Stimulated activated CD8-positive, alpha-beta memory T cell treated with anti-CD3 and anti-CD28 coated beads, Interleukin-12 subunit alpha, Interleukin-12 subunit beta, amount 100 ng/mL, for 4 hours (primary cell): ENCODE results near the gene ERMARD.
A peak's percentile ranks its signal among the peaks of the same experiment; 100 is the strongest.

ENCODE experiments used
- DNase-seq: peaks from one replicate; pipeline ENCODE4 v3.0.0-alpha.2; 2020; ENCODE audit warnings: low read depth

ERMARD gene

DNA sequence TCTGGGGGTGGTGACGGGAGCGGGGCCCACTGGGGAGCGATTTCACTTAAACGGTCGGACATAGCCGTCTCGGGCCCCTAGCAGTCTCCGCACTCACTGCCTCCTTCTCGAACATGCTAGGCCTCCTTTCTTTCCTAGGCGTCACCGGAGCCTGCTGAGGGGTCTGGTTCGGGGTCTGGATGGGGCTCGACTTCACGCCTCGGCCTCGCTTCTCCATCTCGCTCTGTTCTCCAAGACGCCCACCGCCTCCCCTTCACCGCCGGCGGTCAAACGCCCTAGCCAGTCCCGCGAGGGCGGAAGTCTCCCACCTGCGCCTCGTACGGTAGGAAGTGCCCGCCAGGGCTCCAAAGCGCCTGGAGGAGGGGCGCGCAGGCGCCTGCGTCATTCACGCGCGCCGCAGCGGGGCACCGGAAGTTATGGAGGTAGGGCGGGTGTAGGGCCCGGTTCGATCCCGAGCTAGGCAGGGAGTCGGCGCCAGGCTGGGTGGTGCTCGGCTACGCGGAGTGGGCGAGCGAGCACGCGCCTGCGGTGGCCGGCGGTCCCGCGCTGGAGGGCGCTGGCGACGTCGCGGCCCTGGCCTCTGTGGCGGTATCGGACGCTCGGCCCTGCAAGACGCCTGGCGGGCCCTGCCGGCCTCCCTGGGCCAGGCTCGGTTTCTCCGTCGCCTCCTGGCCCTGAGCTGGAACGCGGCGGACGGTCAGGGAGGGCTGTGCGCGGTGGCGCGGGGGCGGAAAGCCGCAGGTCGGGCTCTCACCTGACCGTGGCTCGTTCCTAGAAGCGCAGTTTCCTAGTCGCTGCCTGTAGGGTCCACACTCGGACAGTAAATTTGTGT, at the start of gene ERMARD, which contains the start of gene DYNLT2:
Gene ERMARD (plus strand): TSS at position 381 of the 832 bp plus-strand sequence. CDS start 36 bp downstream, at position 417.
Gene DYNLT2 (minus strand): TSS at position 331 of the 832 bp plus-strand sequence. CDS start 114 bp downstream, at position 217.
- DNase-seq: peak; percentile 94

DNA sequence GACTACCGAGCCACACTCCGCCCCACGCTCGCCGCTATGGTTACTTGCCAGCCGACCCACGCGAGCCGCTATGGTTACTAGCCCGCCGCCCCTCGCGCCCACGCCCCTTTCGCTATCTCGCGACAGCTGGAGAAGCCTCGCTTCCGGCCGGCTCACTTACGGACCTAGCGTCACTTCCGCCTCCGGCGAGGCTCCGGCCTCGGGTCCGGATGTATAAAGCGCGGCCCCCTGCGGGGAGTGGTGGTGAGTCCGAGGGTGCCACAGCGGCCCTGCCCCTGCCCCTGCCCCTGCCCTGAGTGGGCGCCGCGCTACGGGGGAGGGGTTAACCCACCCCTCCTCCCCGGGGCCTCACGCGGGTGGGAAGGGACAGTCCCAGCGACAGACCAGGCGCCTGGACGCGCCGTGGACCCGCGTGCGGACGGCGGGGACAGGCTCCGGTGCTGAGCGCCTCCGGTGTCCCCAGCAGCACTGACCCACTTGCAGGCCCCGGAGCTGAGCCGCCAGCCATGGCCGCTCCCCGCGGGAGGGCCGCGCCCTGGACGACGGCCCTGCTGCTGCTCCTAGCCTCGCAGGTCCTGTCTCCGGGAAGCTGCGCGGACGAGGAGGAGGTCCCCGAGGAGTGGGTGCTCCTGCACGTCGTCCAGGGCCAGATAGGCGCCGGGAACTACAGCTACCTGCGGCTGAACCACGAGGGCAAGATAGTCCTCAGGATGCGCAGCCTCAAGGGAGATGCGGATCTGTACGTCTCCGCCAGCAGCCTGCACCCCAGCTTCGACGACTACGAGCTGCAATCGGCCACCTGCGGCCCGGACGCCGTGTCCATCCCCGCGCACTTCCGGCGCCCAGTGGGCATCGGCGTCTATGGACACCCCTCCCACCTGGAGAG, 49.2 kb upstream of the ERMARD start, which contains the start of the genes C6orf120 and WDR27:
Gene C6orf120 (plus strand): TSS at position 173 of the 886 bp plus-strand sequence. CDS start 334 bp downstream, at position 507.
Gene WDR27 (minus strand): TSS at position 76 of the 886 bp plus-strand sequence. CDS start 13,024 bp downstream, outside the sequence.
- peak; percentile 98 for DNase-seq

GRCh38 chr6:169702840-169703246, 48.6 kb upstream of the ERMARD start:
- DNase-seq: no peak

GRCh38 chr6:169707772-169708171, 43.6 kb upstream of the ERMARD start:
- no peak for DNase-seq

DNA sequence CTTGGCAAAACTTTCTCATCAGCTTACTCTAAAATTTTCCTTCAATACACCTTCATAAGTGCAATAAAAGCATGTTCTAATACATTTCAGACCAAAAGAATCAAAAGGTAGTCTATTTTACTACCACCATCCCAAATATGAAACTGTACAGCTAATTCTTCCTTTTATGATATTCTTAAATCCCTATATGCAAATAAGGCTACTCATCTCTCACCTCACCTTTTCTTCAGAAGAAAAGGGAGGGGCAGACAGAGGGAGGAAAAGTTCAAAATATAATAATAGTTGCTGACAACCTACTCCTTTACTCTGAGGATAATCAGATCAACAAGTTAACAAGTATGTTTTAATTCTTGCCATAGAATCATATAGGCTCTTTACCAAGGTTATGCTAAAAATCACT, 42.1 kb upstream of the ERMARD start:
- no peak for DNase-seq

GRCh38 chr6:169710009-169710408, 41.4 kb upstream of the ERMARD start:
- DNase-seq: no peak

DNA sequence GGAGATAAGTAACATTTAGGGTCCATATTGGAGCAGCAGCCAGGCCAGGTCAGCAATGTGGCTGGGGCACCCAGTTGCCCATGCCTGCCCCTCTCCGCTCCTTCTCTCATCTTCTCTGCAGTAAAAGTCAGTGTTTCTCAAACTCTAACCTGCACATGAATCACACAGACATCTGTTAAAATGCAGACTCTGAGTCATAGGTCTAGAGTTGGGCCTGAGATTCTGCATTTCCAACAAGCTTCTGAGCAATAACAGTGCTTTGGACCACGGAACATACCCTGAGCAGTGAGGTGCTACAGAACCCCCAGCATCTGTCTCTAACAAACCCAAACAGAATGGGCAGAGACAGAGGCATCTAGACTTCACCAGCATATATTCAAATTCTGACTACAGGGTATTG, 37.2 kb upstream of the ERMARD start:
- no peak for DNase-seq

DNA sequence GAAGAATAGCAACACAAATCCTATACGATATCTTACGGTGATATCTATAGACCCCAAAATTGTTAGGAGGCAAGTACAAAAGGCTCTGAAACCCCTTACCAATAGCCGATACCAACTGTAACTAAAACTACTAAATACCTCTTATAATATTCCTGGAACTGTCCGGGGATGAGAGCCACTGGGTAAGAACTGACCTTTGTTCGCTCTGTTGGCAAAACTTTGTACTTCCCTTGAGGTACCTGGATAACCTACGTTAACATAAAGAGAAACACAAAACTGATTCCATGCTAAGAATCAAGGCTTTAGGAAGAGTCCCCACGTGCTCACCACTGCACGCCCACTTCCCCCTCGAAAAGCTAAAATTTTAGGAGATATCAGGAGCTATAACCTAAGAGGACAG, 36.8 kb upstream of the ERMARD start:
- no peak for DNase-seq

- no peak for DNase-seq
Observed at GRCh38 chr6:169719117-169719516, 32.3 kb upstream of the ERMARD start.

DNA sequence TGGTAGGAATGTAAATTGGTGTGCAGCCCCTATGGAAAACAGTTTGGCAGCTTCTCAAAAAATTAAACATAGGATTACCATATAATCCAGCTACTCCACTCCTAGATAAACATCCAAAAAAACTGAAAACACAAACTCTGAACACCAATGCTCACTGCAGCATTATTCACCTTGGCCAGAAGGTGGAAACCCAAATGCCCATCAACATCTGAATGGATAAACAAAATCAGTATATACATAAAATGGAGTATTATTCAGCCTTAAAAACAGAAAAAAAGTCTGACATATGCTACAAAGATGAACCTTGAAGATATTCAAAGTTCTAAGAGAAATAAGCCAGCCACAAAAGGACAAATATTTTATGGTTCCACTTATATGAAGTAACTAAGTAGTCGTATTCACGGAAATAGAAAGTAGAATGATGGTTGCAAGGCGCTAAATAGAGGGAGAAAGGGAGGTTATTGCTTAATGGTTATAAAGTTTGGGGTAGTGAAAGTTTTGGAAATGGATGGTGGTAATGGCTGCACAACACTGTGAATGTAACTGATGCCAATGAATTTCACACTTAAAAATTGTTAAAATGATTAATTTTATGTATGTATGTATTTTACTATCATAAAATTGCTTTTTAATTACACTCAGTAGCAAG, 31.1 kb upstream of the ERMARD start:
- DNase-seq: no peak

DNA sequence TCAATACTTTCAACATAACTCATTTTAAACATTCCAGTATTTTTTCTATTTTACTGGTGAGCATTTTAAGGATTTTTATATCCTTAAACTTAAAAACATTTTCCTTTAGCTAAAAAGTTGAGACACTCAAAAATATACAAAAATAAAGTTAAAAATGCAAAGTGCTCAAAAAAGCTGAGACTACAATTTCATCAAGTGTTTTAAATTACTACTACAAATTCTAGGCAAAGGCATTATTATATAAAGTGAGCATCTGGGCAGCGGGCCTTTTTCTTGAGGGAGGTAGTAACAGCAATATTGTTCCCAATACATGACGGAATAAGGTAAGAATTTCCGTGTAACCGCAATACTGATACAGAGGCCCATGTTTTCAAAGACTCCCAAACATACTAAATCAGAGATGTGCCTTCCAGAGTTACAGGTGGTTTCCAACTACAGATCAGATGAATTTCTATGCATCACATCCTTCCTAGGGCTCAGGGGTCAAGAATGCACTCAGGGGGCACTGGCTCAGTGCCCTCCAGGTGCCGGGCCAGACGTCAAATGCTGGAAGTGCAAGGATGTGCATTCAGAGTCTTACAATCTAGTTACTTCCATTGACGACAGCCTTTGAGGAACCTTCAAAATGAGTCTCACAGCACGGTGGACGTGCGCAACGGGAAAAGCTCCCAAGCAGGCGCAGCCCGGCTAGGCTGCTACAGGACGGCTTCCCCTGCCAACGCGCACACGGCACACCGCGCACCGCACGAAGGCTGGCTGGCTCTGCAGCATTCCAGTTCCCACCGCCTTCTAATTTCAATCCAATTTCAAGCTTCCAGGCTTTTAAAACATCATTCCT, 28.8 kb upstream of the ERMARD start:
- DNase-seq: peak; percentile 4

GRCh38 chr6:169723200-169723909, 28.1 kb upstream of the ERMARD start:
- DNase-seq: peak; percentile 59

- no peak for DNase-seq
Observed at GRCh38 chr6:169723991-169724493, 27.4 kb upstream of the ERMARD start.

- DNase-seq: peak; percentile 67
Observed at GRCh38 chr6:169724494-169725124, 26.8 kb upstream of the ERMARD start, which contains the start of gene PHF10. PHF10 (minus strand) TSS chr6:169724500; CDS start chr6:169723931, 569 bp downstream.

DNA sequence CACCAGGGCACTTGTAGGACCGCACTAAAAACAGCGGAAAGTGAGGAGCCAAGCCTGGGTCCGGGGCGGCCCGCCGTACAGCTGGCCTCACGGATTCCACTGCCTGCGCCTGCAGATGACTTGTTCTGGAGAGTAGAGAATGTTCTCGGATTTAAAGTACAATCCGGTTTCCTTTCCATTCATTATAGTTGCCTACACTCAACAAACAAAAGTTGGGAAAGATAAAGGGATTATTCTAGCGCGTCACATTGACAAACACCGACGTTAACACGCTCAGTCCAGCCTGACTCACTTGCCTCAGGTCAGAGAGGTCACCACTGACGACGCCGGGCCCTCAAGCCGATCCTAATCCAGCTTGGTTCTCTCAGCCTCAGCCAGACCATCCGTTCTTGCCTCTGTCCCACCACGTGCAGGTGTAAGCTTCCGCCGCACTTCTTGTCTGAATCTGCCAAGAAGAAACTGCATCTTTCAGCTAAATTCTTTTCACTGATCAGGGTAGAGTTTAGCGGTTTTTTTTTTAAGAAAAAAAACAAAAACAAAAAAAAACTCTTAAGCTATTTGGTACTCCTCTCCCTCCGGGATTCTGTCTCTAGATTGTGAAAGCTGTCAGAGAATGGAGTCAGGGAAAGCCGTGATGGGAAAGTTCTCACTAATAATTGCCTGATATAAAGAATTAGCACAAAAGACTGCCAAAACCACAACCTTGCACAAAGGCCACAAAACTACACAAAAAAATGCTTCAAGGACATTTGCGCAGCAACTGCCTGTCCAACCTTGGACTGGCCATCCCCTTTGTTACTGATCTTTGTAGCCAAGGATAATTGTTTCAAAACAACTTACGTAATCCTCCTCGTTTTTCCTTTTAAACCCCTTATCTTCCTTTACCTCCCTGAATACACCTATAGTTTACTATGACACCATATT, 26.0 kb upstream of the ERMARD start:
- no peak for DNase-seq

GRCh38 chr6:169726049-169726400, 25.4 kb upstream of the ERMARD start:
- no peak for DNase-seq

GRCh38 chr6:169726963-169727362, 24.5 kb upstream of the ERMARD start:
- DNase-seq: no peak

DNA sequence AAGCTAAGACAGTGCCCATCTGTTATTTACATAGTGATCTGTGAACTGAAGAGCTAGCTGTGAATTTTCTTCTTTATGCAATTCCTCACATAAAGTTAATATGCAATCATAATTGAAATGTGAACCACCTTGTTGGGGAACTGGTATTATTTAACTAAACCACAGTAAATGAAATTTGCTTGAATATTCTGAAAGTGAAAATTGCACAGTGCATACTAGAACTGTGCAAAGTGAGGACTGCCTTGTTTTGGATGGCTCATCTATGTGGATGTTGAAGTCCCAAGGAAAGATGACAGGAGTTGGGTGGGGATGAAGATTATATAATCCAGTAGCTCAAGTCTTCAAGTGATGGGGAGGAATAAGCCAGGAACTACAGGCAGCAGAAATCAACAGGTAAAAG, 21.5 kb upstream of the ERMARD start:
- no peak for DNase-seq
